NB4 (cell line): ENCODE results near the gene KIRREL1.

Experiments used
- DNase-seq: peaks from one replicate; pipeline ENCODE4 v3.0.0; 2010; ENCODE audit warnings: low read depth
- H3K4me3 ChIP-seq: one replicate; pipeline ENCODE4 v1.5.1; 2011; ENCODE audit warnings: mild to moderate bottlenecking, low read depth, low read length, moderate library complexity
- CTCF ChIP-seq: IDR thresholded peaks from one replicate; pipeline ENCODE4 v1.5.1; 2012; ENCODE audit warnings: low read depth, low read length
- MAX ChIP-seq: IDR thresholded peaks from 2 replicates; pipeline ENCODE4 v1.6.1; 2011; ENCODE audit warnings: low read depth, low read length
- MYC ChIP-seq: IDR thresholded peaks from 2 replicates; pipeline ENCODE4 v1.6.1; 2011; ENCODE audit warnings: low read depth, low read length
- POLR2A ChIP-seq: IDR thresholded peaks from 2 replicates; pipeline ENCODE4 v1.6.1; 2011; ENCODE audit warnings: mild to moderate bottlenecking; ENCODE audit not compliant: insufficient read length; ENCODE audit errors: extremely low read depth

The KIRREL1 gene

DNA sequence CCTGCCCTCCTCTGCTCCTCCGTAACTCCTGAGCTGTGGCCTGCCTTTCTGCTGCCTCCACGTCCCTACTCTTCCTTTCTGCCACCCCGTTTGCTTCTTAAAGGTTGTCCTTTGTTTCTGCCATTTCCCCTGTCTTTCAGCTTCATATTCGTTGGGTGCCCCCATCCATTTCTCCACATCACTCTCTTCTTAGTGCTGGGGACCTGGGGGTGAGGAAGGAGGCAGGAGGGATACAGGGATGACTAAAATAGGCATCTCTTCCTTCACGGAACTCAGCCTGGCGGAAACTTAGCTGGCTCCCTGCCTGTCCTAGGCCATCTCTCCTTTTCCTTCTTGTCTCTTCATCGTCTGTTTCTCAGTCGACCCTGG lies 120.3 kb downstream of the KIRREL1 start:
- H3K4me3 ChIP-seq = no peak overlapping the region
- TF ChIP-seq MYC = no peak
- no peak for TF ChIP-seq MAX
- TF ChIP-seq POLR2A = no peak
- TF ChIP-seq CTCF = no peak
- no peak for DNase-seq

- H3K4me3 ChIP-seq = no peak overlapping the region
- TF ChIP-seq MYC (no peak), CTCF (no peak), POLR2A (no peak), MAX (no peak)
Observed at GRCh38 chr1:158115126-158115525, 121.7 kb downstream of the KIRREL1 start.

DNA sequence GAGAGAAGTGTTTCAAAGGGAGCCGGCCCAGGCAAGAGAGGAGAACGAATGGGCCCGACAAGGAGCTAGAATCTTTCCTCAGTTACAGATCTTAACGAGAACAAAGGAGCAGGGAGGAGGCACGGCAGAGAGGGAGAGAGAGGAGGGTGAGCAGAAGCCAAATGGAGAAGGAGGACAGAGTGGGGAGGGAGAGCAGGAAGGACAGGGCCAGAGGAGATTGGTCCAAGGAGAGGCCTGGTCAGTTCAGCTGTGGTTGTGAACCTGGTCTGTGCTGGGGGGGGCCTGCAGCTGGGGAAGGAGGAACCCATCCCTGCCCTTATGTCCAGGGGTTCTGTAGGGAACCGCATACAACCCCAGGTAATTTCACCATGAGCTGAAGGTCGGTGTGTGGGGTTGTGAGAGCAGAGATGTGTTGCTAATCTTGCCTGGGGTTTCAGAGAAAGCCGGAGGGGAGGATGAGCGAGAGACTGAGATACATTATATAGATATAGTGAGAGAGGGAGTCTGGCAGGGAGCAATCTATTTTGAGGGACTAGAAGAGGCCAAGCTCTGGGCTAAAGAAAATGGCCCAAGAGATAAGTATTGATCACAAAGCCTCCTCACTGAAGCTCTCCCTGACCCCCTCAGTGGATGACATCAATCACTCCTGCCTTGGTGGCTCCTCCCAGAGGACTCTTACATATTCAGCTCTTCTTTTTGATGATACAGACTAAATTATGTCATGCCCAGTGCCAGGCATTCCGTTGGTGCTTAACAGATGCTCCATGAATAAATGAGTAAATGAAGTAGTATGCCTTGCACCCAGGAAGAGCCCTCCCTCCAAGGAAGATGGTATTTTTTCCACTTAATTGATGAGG lies 123.1 kb downstream of the KIRREL1 start:
- H3K4me3 ChIP-seq = no peak overlapping the region
- no peak for DNase-seq
- TF ChIP-seq POLR2A = no peak
- no peak for TF ChIP-seq MAX
- TF ChIP-seq MYC = no peak
- no peak for TF ChIP-seq CTCF

More at GRCh38 chr1:158115126-158115525, 121.7 kb downstream of the KIRREL1 start:
- DNase-seq = no peak

DNA sequence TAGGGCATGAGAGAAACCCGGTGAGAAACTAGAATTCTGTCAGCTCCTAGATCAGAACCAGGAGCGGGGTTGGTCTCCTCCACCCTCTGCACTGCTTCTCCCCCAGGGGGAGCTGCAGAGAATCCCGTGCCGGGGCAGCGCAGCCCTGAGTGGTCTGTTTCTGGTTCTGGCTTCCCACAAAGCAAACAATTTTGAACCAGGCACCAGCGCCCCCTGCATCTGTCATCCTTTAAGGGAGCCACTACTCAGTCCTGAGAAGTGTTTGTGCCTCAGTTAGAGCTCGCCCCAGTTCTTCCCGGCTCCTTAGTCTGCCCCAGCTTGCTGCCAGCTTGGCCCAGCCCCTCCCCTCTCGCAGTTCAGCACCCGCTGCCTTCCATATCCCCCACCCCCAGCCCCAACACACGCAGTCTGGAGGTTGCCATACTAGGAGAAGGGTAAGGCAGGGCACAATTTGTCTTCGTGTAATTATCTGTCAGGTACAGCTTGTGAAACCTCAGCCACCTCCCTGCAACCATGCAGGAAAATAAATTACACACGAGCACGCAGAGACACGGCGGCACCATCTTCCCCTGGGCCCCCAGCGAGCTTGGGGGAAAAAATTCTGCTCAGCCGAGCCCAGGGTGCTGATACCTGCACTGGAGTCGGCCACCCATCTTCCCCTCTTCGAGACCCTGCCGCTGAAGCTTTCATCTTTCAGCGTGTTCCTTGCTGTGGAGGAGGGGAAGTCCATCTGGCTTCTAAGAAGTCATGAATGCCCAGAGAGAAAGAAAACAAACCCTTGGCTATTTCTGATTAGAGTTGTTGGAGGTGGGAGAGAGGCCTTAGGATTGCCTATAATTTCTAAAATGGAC lies 124.6 kb downstream of the KIRREL1 start:
- peak; percentile 59 for DNase-seq
- H3K4me3 ChIP-seq = no peak overlapping the region
- TF ChIP-seq POLR2A (no peak), MYC (no peak), MAX (no peak), CTCF (peak; percentile 81)

DNA sequence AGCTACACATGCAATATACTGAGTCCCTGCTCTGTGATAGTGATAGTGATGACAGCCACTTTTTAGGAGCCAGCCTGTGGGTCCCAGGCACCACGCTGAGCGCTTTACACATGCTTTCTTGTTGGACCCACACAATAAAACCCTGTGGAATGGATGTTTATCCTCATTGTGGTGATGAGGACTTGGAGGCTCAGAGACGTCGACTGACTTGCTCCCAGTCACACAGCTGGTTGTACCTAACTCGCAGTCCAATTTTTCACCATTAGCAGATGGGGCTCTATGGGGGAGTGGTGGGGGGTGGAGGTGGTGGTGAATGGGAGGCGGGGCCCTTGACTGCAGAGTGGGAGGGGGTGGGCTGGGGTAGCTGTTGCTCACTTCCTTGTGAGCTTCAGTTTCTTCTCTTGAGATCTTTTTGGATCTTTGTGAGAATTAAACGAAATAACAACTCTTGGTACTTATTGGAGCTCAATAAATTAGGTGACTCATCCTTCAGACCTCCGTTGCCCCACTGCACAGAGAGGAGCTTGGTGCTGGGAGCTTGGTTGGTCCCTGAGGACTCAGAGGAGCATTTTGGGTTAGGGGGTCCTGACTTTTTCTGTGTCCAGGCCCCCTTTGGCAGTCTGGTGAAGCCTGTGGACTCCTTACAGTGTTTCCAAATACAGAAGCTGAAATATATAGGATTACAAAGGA lies 125.4 kb downstream of the KIRREL1 start:
- TF ChIP-seq CTCF = no peak
- no peak for TF ChIP-seq MAX
- no peak for TF ChIP-seq POLR2A
- no peak for TF ChIP-seq MYC
- no peak overlapping the region for H3K4me3 ChIP-seq
- DNase-seq = no peak
